SU-DHL-6 (cell line): ENCODE data around the gene GRK3.

Experiments
- H2AFZ ChIP-seq: fragments of 200-600 bp; sonication (generic); 2 replicates; pipeline ENCODE4 v1.6.1; 2014; ENCODE audit warnings: low read depth, mild to moderate bottlenecking, moderate library complexity, mixed read lengths, antibody characterized with exemption, low read length; ENCODE audit not compliant: severe bottlenecking
- H3F3A ChIP-seq: fragments of 200-600 bp; shearing (Covaris generic); 2 replicates; pipeline ENCODE4 v1.6.0; 2016; ENCODE audit warnings: antibody characterized with exemption, mild to moderate bottlenecking; ENCODE audit not compliant: insufficient read depth
- H3K27ac ChIP-seq: fragments of 200-600 bp; sonication (generic); 2 replicates; pipeline ENCODE4 v1.5.1; 2016; ENCODE audit warnings: low read depth, mild to moderate bottlenecking, low read length, moderate library complexity, mixed read lengths
- H3K27me3 ChIP-seq: fragments of 200-600 bp; sonication (generic), shearing (Covaris generic); 2 replicates; pipeline ENCODE4 v1.6.0; 2014; ENCODE audit warnings: mild to moderate bottlenecking, low read length
- H3K36me3 ChIP-seq: fragments of 200-600 bp; sonication (generic); 2 replicates; pipeline ENCODE4 v1.6.1; 2014; ENCODE audit warnings: mild to moderate bottlenecking, low read length, mixed read lengths
- H3K4me2 ChIP-seq: fragments of 300-600, 200-600 bp; shearing (Covaris generic), sonication (generic); 2 replicates; pipeline ENCODE4 v1.6.0; 2014; ENCODE audit warnings: low read length, low read depth, mild to moderate bottlenecking; ENCODE audit not compliant: poor library complexity, severe bottlenecking
- H3K4me3 ChIP-seq: fragments of 200-600 bp; sonication (generic); 2 replicates; pipeline ENCODE4 v1.5.1; 2014; ENCODE audit warnings: antibody characterized with exemption, low read length, mild to moderate bottlenecking, mixed read lengths; ENCODE audit not compliant: insufficient read depth, poor library complexity, severe bottlenecking
- H3K79me2 ChIP-seq: fragments of 200-600 bp; sonication (generic); 2 replicates; pipeline ENCODE4 v1.6.1; 2014; ENCODE audit warnings: mild to moderate bottlenecking, low read length, moderate library complexity; ENCODE audit not compliant: insufficient read depth
- H3K9ac ChIP-seq: fragments of 200-600 bp; sonication (generic); 2 replicates; pipeline ENCODE4 v1.7.0; 2014; ENCODE audit warnings: mild to moderate bottlenecking, low read length
- H3K9me2 ChIP-seq: fragments of 200-600 bp; sonication (generic); replicated peaks from 2 replicates; pipeline ENCODE4 v1.6.1; 2014; ENCODE audit warnings: low read length; ENCODE audit not compliant: insufficient read depth
- H3K9me3 ChIP-seq: fragments of 200-600 bp; sonication (generic); 2 replicates; pipeline ENCODE4 v1.6.1; 2014; ENCODE audit warnings: low read length, mixed read lengths; ENCODE audit not compliant: insufficient read depth
- H4K20me1 ChIP-seq: fragments of 200-600 bp; sonication (generic); 2 replicates; pipeline ENCODE4 v1.6.1; 2014; ENCODE audit warnings: low read depth, mild to moderate bottlenecking, antibody characterized with exemption, low read length, moderate library complexity, mixed read lengths
- CTCF ChIP-seq: fragments of 200-600 bp; sonication (generic); IDR thresholded peaks from one replicate; pipeline ENCODE4 v1.5.1; 2017; ENCODE audit warnings: antibody characterized with exemption, mild to moderate bottlenecking, low read length, moderate library complexity; ENCODE audit not compliant: insufficient read depth, poor library complexity, severe bottlenecking
- EZH2phosphoT487 ChIP-seq: fragments of 200-600 bp; sonication (generic), shearing (Covaris generic); conservative IDR thresholded peaks from 2 replicates; pipeline ENCODE4 v1.6.1; 2018; ENCODE audit warnings: mild to moderate bottlenecking, antibody characterized with exemption, low read length, moderate library complexity, mixed read lengths

The GRK3 gene

GRCh38 chr22:25645964-25646363 is 81.5 kb downstream of the GRK3 start:
- no peaks in the 10 kb centered on the region for H3K36me3 ChIP-seq
- no peak overlapping the region for H2AFZ ChIP-seq
- no peaks in the 10 kb centered on the region for H3K9me3 ChIP-seq
- H3K4me3 ChIP-seq = no peak overlapping the region
- H3K27me3 ChIP-seq = no peaks in the 10 kb centered on the region
- peaks cover 9% of the 10 kb centered on the region; the same call in 1 of the 2 replicates for H3F3A ChIP-seq
- no peak overlapping the region for H3K9ac ChIP-seq
- no peaks in the 10 kb centered on the region for H4K20me1 ChIP-seq
- TF ChIP-seq CTCF = no peak
- no peak for TF ChIP-seq EZH2phosphoT487
- H3K79me2 ChIP-seq = no peaks in the 10 kb centered on the region; the same call in 1 of the 2 replicates
- H3K4me2 ChIP-seq = no peak overlapping the region
- H3K27ac ChIP-seq = no peak overlapping the region
- no peaks in the 10 kb centered on the region for H3K9me2 ChIP-seq

- Histone ChIP-seq H3F3A (peaks cover 14% of the 10 kb centered on the region; the same call in 1 of the 2 replicates), H3K27me3 (no peaks in the 10 kb centered on the region), H2AFZ (peak overlapping the region; percentile 14), H3K9ac (peak overlapping the region; percentile 3; the same call in 1 of the 2 replicates), H3K4me3 (peak overlapping the region; percentile 38), H3K9me3 (no peaks in the 10 kb centered on the region), H3K27ac (peak overlapping the region; percentile 81), H4K20me1 (no peaks in the 10 kb centered on the region), H3K9me2 (no peaks in the 10 kb centered on the region), H3K4me2 (peak overlapping the region; percentile 60), H3K36me3 (no peaks in the 10 kb centered on the region), H3K79me2 (no peaks in the 10 kb centered on the region; the same call in 1 of the 2 replicates)
- TF ChIP-seq EZH2phosphoT487 (no peak), CTCF (no peak)
Observed at GRCh38 chr22:25650833-25651232, 86.4 kb downstream of the GRK3 start.

DNA sequence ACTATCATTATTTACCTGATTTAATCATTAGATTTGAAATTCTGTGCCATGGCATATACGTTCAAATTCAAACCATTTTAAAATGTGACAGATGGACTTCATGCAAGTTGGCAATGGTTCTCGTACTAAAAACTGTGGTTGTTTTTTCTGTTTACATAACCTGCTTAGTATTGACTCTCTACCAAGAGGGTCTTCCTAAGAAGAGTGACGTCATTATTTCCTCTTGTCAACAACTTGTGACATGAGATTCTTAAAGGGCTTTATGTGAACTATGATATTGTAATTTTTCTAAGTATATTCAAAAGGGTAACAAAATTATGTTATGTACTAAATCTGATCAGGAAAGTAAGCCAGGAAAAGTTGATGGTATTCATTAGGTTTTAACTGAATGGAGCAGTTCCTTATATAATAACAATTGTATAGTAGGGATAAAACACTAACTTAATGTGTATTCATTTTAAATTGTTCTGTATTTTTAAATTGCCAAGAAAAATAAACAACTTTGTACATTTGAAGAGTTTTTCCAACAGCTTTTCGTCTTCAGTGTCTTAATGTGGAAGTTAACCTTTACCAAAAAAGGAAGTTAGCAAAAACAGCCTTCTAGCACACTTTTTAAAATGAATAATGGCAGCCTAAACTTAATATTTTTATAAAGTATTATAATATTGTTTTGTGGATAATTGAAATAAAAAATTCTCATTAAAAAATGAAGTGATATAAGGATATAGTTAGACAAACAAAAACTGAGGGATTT is 87.0 kb downstream of the GRK3 start:
- H3F3A ChIP-seq = peaks cover 14% of the 10 kb centered on the region; the same call in 1 of the 2 replicates
- H3K27ac ChIP-seq = peak overlapping the region; percentile 81
- H3K9me2 ChIP-seq = no peaks in the 10 kb centered on the region
- no peaks in the 10 kb centered on the region for H3K9me3 ChIP-seq
- H2AFZ ChIP-seq = no peak overlapping the region
- TF ChIP-seq CTCF (no peak), EZH2phosphoT487 (no peak)
- no peaks in the 10 kb centered on the region for H3K36me3 ChIP-seq
- no peaks in the 10 kb centered on the region for H3K27me3 ChIP-seq
- H4K20me1 ChIP-seq = no peaks in the 10 kb centered on the region
- H3K4me3 ChIP-seq = peak overlapping the region; percentile 13
- peak overlapping the region; percentile 60 for H3K4me2 ChIP-seq
- H3K9ac ChIP-seq = 0 out of 2 replicates have a peak overlapping the region, but pooled peaks have one; percentile 3
- H3K79me2 ChIP-seq = no peaks in the 10 kb centered on the region; the same call in 1 of the 2 replicates
